Heart right ventricle (tissue), 16 donors: ENCODE measurements around the gene LEMD3. TPM values are rescaled to one million over a fixed set of nuclear protein-coding genes. Genes with fewer than 3 reads are reported as not detected.
"Not testable (repeated sequence)": the region's sequence is repeated elsewhere in the genome, so short reads cannot be mapped to it uniquely, and the experiment has no call there.

Experiments
- ATAC-seq, 8 donors: fragments of 200-7000 bp; cut with Tn5 transposase; one replicate each; pipeline ENCODE4 v1.9.1; 2020; ENCODE audit warnings: mild to moderate bottlenecking in 8 of 8, moderate library complexity in 8 of 8, moderate number of reproducible peaks in 1 of 8
- DNase-seq, 2 donors: peaks; one replicate each; pipeline ENCODE4 v3.0.0-alpha.2; 2020
- H3K27ac ChIP-seq, 10 donors: fragments of 200-600 bp; sonication (generic) in 2 of 10; one replicate each; pipeline versions ENCODE4 v1.5.0 to v1.8.0; 2020 to 2022; ENCODE audit warnings: mild to moderate bottlenecking in 3 of 10
- H3K27me3 ChIP-seq, 7 donors: fragments of 200-600 bp; one replicate each; pipeline ENCODE4 v1.8.0; 2021 to 2022; ENCODE audit warnings: mild to moderate bottlenecking in 2 of 7
- H3K36me3 ChIP-seq, 9 donors: fragments of 200-600 bp; sonication (generic) in 1 of 9; one replicate each; pipeline versions ENCODE4 v1.5.0 to v1.8.0; 2020 to 2022; ENCODE audit warnings: mild to moderate bottlenecking in 2 of 9
- H3K4me1 ChIP-seq, 9 donors: fragments of 200-600 bp; sonication (generic) in 1 of 9; one replicate each; pipeline versions ENCODE4 v1.5.0 to v1.8.0; 2020 to 2022; ENCODE audit warnings: mild to moderate bottlenecking in 4 of 9
- H3K4me3 ChIP-seq, 10 donors: fragments of 200-600 bp; sonication (generic) in 2 of 10; one replicate each; pipeline versions ENCODE4 v1.5.0 to v1.8.0; 2020 to 2022; ENCODE audit warnings: mild to moderate bottlenecking in 7 of 10, moderate library complexity in 2 of 10
- H3K9me3 ChIP-seq, 11 donors: fragments of 200-600 bp in 10 of 11; sonication (generic) in 2 of 11; one replicate each; pipeline versions ENCODE4 v1.5.0 to v1.8.0; 2013 to 2022; ENCODE audit warnings: mild to moderate bottlenecking in 2 of 11, control low read depth in 1 of 11, moderate library complexity in 1 of 11
- WGBS, 2 donors: extraction: QIAGEN DNeasy Blood & Tissue Kit; methylation state at CpG; one replicate each; pipeline ENCODE4 v1.1.7; 2013; ENCODE audit warnings: inconsistent platforms in 1 of 2; 5-methylcytosine and 5-hydroxymethylcytosine counted together
- intact Hi-C, 10 donors: fragments of 100-400 bp; cut with DNase I; formaldehyde crosslinking; loops; one replicate each; pipeline versions ENCODE4 v1.11.1 to v1.14.2; 2022
- polyA plus RNA-seq, 2 donors: library from polyadenylated mRNA; stranded (reverse); fragments of 200-250 nt; gene quantifications; one replicate each; pipeline ENCODE4 v1.2.3, GENCODE V29; 2013
- total RNA-seq, 10 donors: library from RNA; stranded (reverse); fragmentation: NEBNext Ultra II Directional in 3 of 10; extraction: Animal tissue kit (Norgen Biotek cat#: 25700) in 3 of 10; gene quantifications; one replicate each; pipeline versions ENCODE4 v1.2.1 to v1.2.4, GENCODE V29; 2021 to 2023
- TF ChIP-seq, protein P1 (sequence below), 9 donors: fragments of 200-600 bp; sonication (generic) in 2 of 9; IDR thresholded peaks; one replicate each; pipeline versions ENCODE4 v1.5.0 to v1.8.0; 2021 to 2022; ENCODE audit warnings: antibody characterized with exemption in 9 of 9, mild to moderate bottlenecking in 5 of 9, moderate library complexity in 1 of 9
- donor health status: Arrhythmogenic right ventricular cardiomyopathy.
- donor health status: ischemic (EF 13 %, LVEDD 7.1; RV severe dilation, severe dysfunction).
- donor health status: healthy with polysubstance abuse.
- donor health status: DM: no; HTN: yes; CAD: no.
- donor health status: DM: no; HTN: no; CAD: no.
- donor health status: ischemic (EF 25% LVEDD 6.9; RV normal size, moderate dysfunction).
- donor health status: ischemic (EF 25% LVEDD 5.7; RV mildly dilated, moderate dysfunction).
- donor health status: healthy.
- donor health status: DM: yes; HTN: yes; CAD: no.
- donor health status: Ischemic cardiomyopathy.
- donor health status: ischemic (EF 35%, LVEDD 5.7; RV mildly dilated, moderate dysfunction).
- donor health status: nonischemic (EF 11% LVEDD 7.7; RV severe dilation, severe dysfunction).
- donor health status: DM: yes; HTN: yes; CAD: no.
- donor health status: PGD.
- donor health status: ischemic (EF 29% LVEDD 5.4; RV normal size, mild dysfunction).
- donor health status: nonischemic (EF 23%, LVEDD 6.1; RV moderate dilation, normal function).

LEMD3 gene
- total and polyA plus RNA-seq, 12 donors, result 4.5 to 16.3 (median 11.9) TPM

DNA sequence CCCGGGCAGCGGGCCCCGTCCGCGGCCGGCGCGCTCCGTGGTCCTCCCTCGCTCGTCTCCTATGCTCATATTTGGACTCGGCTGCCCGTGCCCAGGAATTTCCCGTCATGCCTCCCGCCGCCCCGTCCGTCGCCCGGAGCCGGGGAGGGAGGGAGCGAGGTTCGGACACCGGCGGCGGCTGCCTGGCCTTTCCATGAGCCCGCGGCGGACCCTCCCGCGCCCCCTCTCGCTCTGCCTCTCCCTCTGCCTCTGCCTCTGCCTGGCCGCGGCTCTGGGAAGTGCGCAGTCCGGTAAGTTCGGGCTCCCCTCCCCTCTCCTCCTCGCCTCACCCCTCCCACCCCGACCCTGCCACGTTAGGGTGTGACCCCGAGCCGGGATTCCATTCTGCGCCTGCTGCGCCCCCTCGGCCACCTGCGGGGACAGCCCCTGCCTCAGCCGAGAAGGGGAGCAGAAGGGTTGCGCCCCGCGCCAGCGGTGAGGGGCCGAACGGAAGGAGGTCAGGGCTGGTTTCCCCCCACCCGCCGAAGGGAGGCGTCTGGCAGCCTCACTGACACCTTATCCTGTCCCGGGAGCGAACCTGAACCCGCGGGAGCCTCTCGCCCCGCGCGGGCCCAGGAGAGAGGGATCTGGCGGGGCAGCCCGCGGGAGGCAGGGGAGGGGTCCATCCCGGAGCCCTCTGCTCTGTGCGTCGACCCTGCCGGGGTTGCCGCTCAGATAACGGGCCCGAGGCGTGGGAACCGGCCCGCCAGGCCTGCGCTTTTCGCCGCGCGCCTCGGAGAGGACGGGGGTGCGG, 109.4 kb downstream of the LEMD3 start, which contains the start of gene MSRB3:
TSS of gene MSRB3 (plus strand) at position 108 of the 793 bp plus-strand sequence. CDS start 29,897 bp downstream, outside the sequence.
- peak; percentile 95 to 97 (median 96) for ATAC-seq
- intact Hi-C loops, result no loop called here
- no peaks in the 10 kb centered on the region for H3K27me3 ChIP-seq
- no peaks in the 10 kb centered on the region for H3K9me3 ChIP-seq
- peaks cover 0 to 51% (median 39%) of the 10 kb centered on the region in 9 donors for H3K4me1 ChIP-seq
- H3K27ac ChIP-seq, result peak within 1 kb of the TSS; percentile 87 to 99 (median 92)
- peak within 1 kb of the TSS; percentile 73 to 96 (median 88) for H3K4me3 ChIP-seq
- 0 to 1% methylated on average over 70 to 85 of the region's 85 CpGs for WGBS, 2 donors
- H3K36me3 ChIP-seq, result peaks cover 0 to 5% (median 0%) of the 10 kb centered on the region in 9 donors
- TF ChIP-seq, protein P1, sequence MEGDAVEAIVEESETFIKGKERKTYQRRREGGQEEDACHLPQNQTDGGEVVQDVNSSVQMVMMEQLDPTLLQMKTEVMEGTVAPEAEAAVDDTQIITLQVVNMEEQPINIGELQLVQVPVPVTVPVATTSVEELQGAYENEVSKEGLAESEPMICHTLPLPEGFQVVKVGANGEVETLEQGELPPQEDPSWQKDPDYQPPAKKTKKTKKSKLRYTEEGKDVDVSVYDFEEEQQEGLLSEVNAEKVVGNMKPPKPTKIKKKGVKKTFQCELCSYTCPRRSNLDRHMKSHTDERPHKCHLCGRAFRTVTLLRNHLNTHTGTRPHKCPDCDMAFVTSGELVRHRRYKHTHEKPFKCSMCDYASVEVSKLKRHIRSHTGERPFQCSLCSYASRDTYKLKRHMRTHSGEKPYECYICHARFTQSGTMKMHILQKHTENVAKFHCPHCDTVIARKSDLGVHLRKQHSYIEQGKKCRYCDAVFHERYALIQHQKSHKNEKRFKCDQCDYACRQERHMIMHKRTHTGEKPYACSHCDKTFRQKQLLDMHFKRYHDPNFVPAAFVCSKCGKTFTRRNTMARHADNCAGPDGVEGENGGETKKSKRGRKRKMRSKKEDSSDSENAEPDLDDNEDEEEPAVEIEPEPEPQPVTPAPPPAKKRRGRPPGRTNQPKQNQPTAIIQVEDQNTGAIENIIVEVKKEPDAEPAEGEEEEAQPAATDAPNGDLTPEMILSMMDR (IDR thresholded peaks at IDR 0.05), result peak in 3 of 9 donors; percentile 12 to 31 (median 25)
- peak; percentile 81 to 85 for DNase-seq

DNA sequence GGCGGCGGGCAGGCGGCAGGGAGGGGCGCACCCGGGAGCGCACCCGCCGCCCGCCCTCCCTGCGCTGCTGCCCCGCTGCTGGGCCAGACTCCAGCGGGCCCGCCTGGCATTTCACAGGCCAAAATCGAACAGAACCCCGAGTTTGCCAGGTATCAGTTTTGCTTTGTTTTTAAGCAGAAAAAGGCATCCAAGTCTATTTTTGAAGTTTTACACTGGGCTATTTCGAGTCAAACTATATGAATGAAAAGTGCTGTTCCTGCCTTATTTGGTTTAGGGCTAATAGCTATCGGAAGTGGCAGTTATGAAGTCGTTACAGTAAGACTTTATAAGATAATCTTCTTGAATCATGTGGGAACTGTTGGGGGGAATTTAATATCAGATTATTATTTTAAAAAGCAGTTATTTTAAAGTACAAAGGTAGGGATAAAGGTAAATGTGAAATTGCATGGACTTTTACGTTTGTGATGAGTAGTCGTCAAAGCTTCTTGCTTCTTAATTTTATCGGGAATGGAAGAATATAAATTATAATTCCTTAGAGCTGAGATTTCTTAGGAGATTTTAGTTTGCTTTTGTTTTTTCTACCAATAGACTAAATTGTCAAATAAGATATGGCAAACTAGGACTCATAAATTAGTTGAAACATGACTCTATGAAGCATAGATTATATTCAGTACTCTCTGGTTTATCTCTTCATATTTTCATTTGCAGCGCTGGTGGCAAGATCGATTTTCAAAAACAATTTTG, 110.2 kb downstream of the LEMD3 start:
- peaks cover 0 to 57% (median 39%) of the 10 kb centered on the region in 9 donors for H3K4me1 ChIP-seq

DNA sequence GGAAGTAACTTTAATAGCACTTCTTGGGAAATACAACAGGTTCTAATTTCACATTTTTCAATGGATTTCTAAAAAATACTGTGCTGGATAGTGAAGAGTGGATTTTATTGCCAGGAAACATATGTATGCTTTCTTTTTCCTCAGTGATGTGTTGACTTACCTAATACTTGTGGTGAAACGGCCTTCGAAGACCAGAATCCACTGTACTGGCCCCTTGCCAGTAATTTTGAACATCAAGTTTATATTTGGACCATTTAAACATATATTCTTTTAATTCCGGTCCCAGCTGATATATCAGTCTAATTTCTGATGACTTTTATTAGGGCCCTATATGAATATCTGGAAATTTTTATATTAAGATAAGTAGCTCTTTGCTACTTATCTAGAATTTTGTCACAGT, 110.9 kb downstream of the LEMD3 start:
- intact Hi-C loops, result no loop called here
- no peaks in the 10 kb centered on the region for H3K9me3 ChIP-seq
- ATAC-seq (no peak), DNase-seq (no peak)
- H3K27me3 ChIP-seq, result no peaks in the 10 kb centered on the region
- peaks cover 0 to 16% (median 0%) of the 10 kb centered on the region in 9 donors for H3K36me3 ChIP-seq
- TF ChIP-seq, protein P1 (IDR thresholded peaks at IDR 0.05), result no peak
- H3K4me1 ChIP-seq, result peaks cover 0 to 61% (median 39%) of the 10 kb centered on the region in 9 donors
- WGBS, 2 donors, result 24 to 26% methylated on average over 3 of the region's 3 CpGs
- H3K27ac ChIP-seq, result no peak overlapping the region
- peak overlapping the region in 6 of 10 donors; percentile 73 to 96 (median 86) for H3K4me3 ChIP-seq

More for the DNA sequence above, 110.2 kb downstream of the LEMD3 start:
- TF ChIP-seq, protein P1 (IDR thresholded peaks at IDR 0.05), result no peak
- ATAC-seq (peak in 5 of 8 donors; percentile 73 to 85 (median 77)), DNase-seq (peak in 1 of 2 donors; percentile 34)
- Histone ChIP-seq H3K9me3 (no peaks in the 10 kb centered on the region), H3K27ac (peak overlapping the region; percentile 87 to 99 (median 92)), H3K4me3 (peak overlapping the region; percentile 73 to 96 (median 88)), H3K27me3 (no peaks in the 10 kb centered on the region), H3K36me3 (peaks cover 0 to 12% (median 0%) of the 10 kb centered on the region in 9 donors)
- 6 to 8% methylated on average over 23 of the region's 23 CpGs for WGBS, 2 donors
- intact Hi-C loops, result no loop called here

DNA sequence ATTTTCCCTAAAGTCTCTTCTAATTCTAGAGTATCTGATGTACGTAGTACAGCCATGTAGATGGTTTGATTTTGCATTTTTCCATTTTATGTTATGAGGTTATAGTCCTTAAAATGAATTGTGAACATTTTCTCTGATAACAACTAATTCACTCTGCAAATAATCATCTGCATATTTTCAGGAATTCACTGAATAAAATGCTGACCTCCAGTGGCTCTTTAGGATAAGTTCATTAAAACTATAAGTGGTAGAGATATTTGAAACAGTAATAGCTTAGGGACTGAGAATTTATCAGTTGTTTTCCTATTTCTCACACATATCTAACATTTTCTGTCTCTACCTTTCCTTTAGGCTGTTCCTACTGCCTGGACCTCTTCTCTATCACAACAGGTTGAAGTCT, 113.5 kb downstream of the LEMD3 start:
- H3K9me3 ChIP-seq, result no peaks in the 10 kb centered on the region
- WGBS, 2 donors, result 53 to 75% methylated on average over 1 of the region's 1 CpG
- intact Hi-C loops, result no loop called here

DNA sequence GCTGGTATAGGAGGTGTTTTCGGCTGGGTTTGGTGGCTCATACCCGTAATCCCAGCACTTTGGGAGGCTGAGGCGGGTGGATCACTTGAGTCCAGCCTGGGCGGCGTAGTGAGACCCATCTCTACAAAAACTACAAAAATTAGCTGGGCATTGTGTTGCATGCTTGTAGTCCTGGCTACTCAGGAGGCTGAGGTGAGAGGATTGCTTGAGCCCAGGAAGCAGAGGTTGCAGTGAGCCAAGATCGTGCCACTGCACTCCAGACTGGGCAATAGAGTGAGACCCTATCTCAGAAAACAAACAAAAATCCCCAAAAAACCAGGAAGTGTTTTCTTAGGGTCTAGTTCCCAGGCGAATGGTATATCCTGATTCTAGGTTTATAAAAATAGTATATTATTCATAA, 116.1 kb downstream of the LEMD3 start:
- DNase-seq, intact Hi-C loops, H3K27ac ChIP-seq, ATAC-seq, H3K27me3 ChIP-seq, H3K4me3 ChIP-seq, H3K9me3 ChIP-seq: not testable (repeated sequence)
- 95 to 97% methylated on average over 7 of the region's 7 CpGs for WGBS, 2 donors
- peaks cover 0 to 16% (median 0%) of the 10 kb centered on the region in 9 donors for H3K36me3 ChIP-seq
- peaks cover 0 to 53% (median 30%) of the 10 kb centered on the region in 9 donors for H3K4me1 ChIP-seq

More for the DNA sequence above, 113.5 kb downstream of the LEMD3 start:
- no peak overlapping the region for H3K4me3 ChIP-seq
- TF ChIP-seq, protein P1 (IDR thresholded peaks at IDR 0.05), result no peak
- peaks cover 0 to 66% (median 38%) of the 10 kb centered on the region in 9 donors for H3K4me1 ChIP-seq
- ATAC-seq (no peak), DNase-seq (no peak)
- H3K27me3 ChIP-seq, result no peaks in the 10 kb centered on the region
- no peak overlapping the region for H3K27ac ChIP-seq
- peaks cover 0 to 16% (median 0%) of the 10 kb centered on the region in 9 donors for H3K36me3 ChIP-seq
